Keratinocyte (primary cell): ENCODE data around the gene CPPED1. TPM values are rescaled to one million over a fixed set of nuclear protein-coding genes. Genes with fewer than 3 reads are reported as not detected.
"Not testable (repeated sequence)": the region's sequence is repeated elsewhere in the genome, so short reads cannot be mapped to it uniquely, and the experiment has no call there.

Experiments used
- DNase-seq: peaks from one replicate; pipeline ENCODE4 v3.0.0-alpha.2; 2011; ENCODE audit warnings: low read depth, missing footprints, low spot score
- FAIRE-seq: peaks from 2 replicates; lab custom pipeline; 2011; peaks lifted over from hg19 to GRCh38; lab: Jason Lieb, UNC
- H2AFZ ChIP-seq: 2 replicates; pipeline ENCODE4 v1.6.0; 2012; ENCODE audit warnings: low read length, control low read depth, inconsistent platforms; ENCODE audit not compliant: control insufficient read depth
- H3K27ac ChIP-seq: 2 replicates; pipeline ENCODE4 v1.5.1; 2011; ENCODE audit warnings: low read length; ENCODE audit not compliant: control insufficient read depth, insufficient read depth
- H3K27me3 ChIP-seq: 3 replicates; pipeline ENCODE4 v1.6.0; 2011; ENCODE audit warnings: low read length; ENCODE audit not compliant: control insufficient read depth, insufficient read depth; ENCODE audit errors: extremely low read depth
- H3K36me3 ChIP-seq, 2 experiments: 2 replicates in 1 of 2; 3 replicates in 1 of 2; pipeline ENCODE4 v1.5.1; 2011; ENCODE audit warnings: low read length in 2 of 2, mild to moderate bottlenecking in 1 of 2; ENCODE audit not compliant: control insufficient read depth in 2 of 2, insufficient read depth in 2 of 2; ENCODE audit errors: extremely low read depth in 1 of 2
- H3K4me1 ChIP-seq: 3 replicates; pipeline ENCODE4 v1.5.1; 2011; ENCODE audit warnings: low read length; ENCODE audit not compliant: control insufficient read depth, insufficient read depth; ENCODE audit errors: extremely low read depth
- H3K4me2 ChIP-seq: 3 replicates; pipeline ENCODE4 v1.6.0; 2011; ENCODE audit warnings: low read depth, low read length; ENCODE audit not compliant: control insufficient read depth, insufficient read depth; ENCODE audit errors: extremely low read depth
- H3K4me3 ChIP-seq, 3 experiments: fragments of 200-600 bp in 1 of 3; sonication (generic) in 1 of 3; 2 replicates in 2 of 3; 3 replicates in 1 of 3; pipeline ENCODE4 v1.5.1; 2011 to 2016; ENCODE audit warnings: low read length in 3 of 3, mild to moderate bottlenecking in 3 of 3, control low read depth in 2 of 3, inconsistent platforms in 1 of 3, low read depth in 1 of 3, mixed read lengths in 1 of 3, mixed run types in 1 of 3, moderate library complexity in 1 of 3; ENCODE audit not compliant: control insufficient read depth in 2 of 3, insufficient read depth in 2 of 3; ENCODE audit errors: extremely low read depth in 1 of 3
- H3K79me2 ChIP-seq: 2 replicates; pipeline ENCODE4 v1.6.0; 2012; ENCODE audit warnings: low read length; ENCODE audit not compliant: control insufficient read depth, insufficient read depth
- H3K9ac ChIP-seq: 3 replicates; pipeline ENCODE4 v1.6.0; 2011; ENCODE audit warnings: low read length; ENCODE audit not compliant: control insufficient read depth, insufficient read depth; ENCODE audit errors: extremely low read depth
- H3K9me1 ChIP-seq: 3 replicates; pipeline ENCODE4 v1.6.0; 2011; ENCODE audit warnings: low read length; ENCODE audit not compliant: control insufficient read depth, insufficient read depth; ENCODE audit errors: extremely low read depth
- H3K9me3 ChIP-seq: 2 replicates; pipeline ENCODE4 v1.5.1; 2012; ENCODE audit warnings: low read depth, low read length; ENCODE audit not compliant: control insufficient read depth
- H4K20me1 ChIP-seq: 3 replicates; pipeline ENCODE4 v1.6.0; 2011; ENCODE audit warnings: low read length; ENCODE audit not compliant: control insufficient read depth, insufficient read depth; ENCODE audit errors: extremely low read depth
- CTCF ChIP-seq, 3 experiments: IDR thresholded peaks in 1 of 3; conservative IDR thresholded peaks in 1 of 3; optimal IDR thresholded peaks in 1 of 3; 2 replicates in 2 of 3; 3 replicates in 1 of 3; pipeline versions ENCODE3 to v1.5.1; 2011; ENCODE audit warnings: low read length in 3 of 3, mild to moderate bottlenecking in 3 of 3, moderate library complexity in 2 of 3, control low read depth in 1 of 3, inconsistent platforms in 1 of 3; ENCODE audit not compliant: insufficient read depth in 2 of 3; ENCODE audit errors: extremely low read depth in 1 of 3
- EZH2 ChIP-seq: IDR thresholded peaks from one replicate; pipeline ENCODE4 v1.6.1; 2012; ENCODE audit warnings: inconsistent platforms, mild to moderate bottlenecking, low read length, moderate library complexity
- dilution Hi-C: fragments of 300-500 bp; cut with MboI; formaldehyde crosslinking; loops from one replicate; pipeline ENCODE4 v1.7.0; 2020; ENCODE audit warnings: low sequenced_read_pairs; ENCODE audit not compliant: extremely low pct_ligation_motif_present
- polyA plus RNA-seq, 5 experiments: library from polyadenylated mRNA; depleted of rRNA in 3 of 5; stranded (reverse) in 3 of 5; stranded (forward) in 1 of 5; unstranded in 1 of 5; fragments of >200 nt; gene quantifications; 1 replicate in 1 of 5; 2 replicates in 3 of 5; 3 replicates in 1 of 5; pipeline versions ENCODE4 v1.2.1 to v1.2.3, GENCODE V29; 2011 to 2012; ENCODE audit warnings: missing spikeins in 2 of 5, low read depth in 1 of 5, low replicate concordance in 1 of 5

Gene CPPED1
- polyA plus RNA-seq, 1 donor (not counting 4 experiments of a cell fraction or from before 2014, with no cell fraction given): 14.4 TPM

GRCh38 chr16:12767897-12768296 is 35.8 kb downstream of the CPPED1 start:
- dilution Hi-C loops: no loop called here
- Histone ChIP-seq H3K27ac (no peak overlapping the region), H3K27me3 (no peaks in the 10 kb centered on the region), H3K4me1 (no peaks in the 10 kb centered on the region), H3K79me2 (no peaks in the 10 kb centered on the region), H3K9ac (no peak overlapping the region), H3K9me3 (no peaks in the 10 kb centered on the region), H3K36me3 (no peaks in the 10 kb centered on the region), H4K20me1 (no peaks in the 10 kb centered on the region), H3K4me3 (no peak overlapping the region), H2AFZ (no peak overlapping the region), H3K4me2 (no peak overlapping the region), H3K9me1 (no peaks in the 10 kb centered on the region)
- TF ChIP-seq CTCF (optimal IDR thresholded peaks at IDR 0.05 in 1 of 3, IDR thresholded peaks at IDR 0.05 in 1 of 3, conservative IDR thresholded peaks at IDR 0.05 in 1 of 3; ENCODE audit: extremely low read depth in 1 of 3, insufficient read depth in 2 of 3, low read length in 3 of 3) (no peak), EZH2 (no peak)
- DNase-seq (no peak), FAIRE-seq (no peak)

GRCh38 chr16:12766853-12767252 is 36.8 kb downstream of the CPPED1 start:
- no peak for DNase-seq
- Histone ChIP-seq H3K9me3 (no peaks in the 10 kb centered on the region), H4K20me1 (no peaks in the 10 kb centered on the region), H3K9ac (no peak overlapping the region), H3K27ac (no peak overlapping the region), H2AFZ (no peak overlapping the region), H3K4me3 (no peak overlapping the region), H3K27me3 (no peaks in the 10 kb centered on the region), H3K36me3 (no peaks in the 10 kb centered on the region), H3K4me2 (no peak overlapping the region), H3K4me1 (no peaks in the 10 kb centered on the region), H3K9me1 (no peaks in the 10 kb centered on the region), H3K79me2 (no peaks in the 10 kb centered on the region)
- TF ChIP-seq CTCF (optimal IDR thresholded peaks at IDR 0.05 in 1 of 3, IDR thresholded peaks at IDR 0.05 in 1 of 3, conservative IDR thresholded peaks at IDR 0.05 in 1 of 3; ENCODE audit: extremely low read depth in 1 of 3, insufficient read depth in 2 of 3, low read length in 3 of 3) (no peak), EZH2 (no peak)
- no peak for FAIRE-seq
- dilution Hi-C loops: no loop called here

GRCh38 chr16:12766208-12766607 is 37.5 kb downstream of the CPPED1 start:
- FAIRE-seq, dilution Hi-C loops, H3K9ac ChIP-seq, H3K9me1 ChIP-seq, H2AFZ ChIP-seq, H4K20me1 ChIP-seq, H3K27me3 ChIP-seq, DNase-seq, H3K36me3 ChIP-seq, H3K4me1 ChIP-seq, H3K4me3 ChIP-seq, H3K4me2 ChIP-seq, H3K27ac ChIP-seq, H3K79me2 ChIP-seq, H3K9me3 ChIP-seq: not testable (repeated sequence)
